Activated T-helper 9 cell treated with anti-CD3 and anti-CD28 coated beads, Interleukin-2, amount 50 U/mL, for 16 hours (primary cell): ENCODE results near the gene MBD3.
A peak's percentile ranks its signal among the peaks of the same experiment; 100 is the strongest.
"Not testable (repeated sequence)": the region's sequence is repeated elsewhere in the genome, so short reads cannot be mapped to it uniquely, and the experiment has no call there.

ENCODE experiments used
- DNase-seq: peaks from one replicate; pipeline ENCODE4 v3.0.0-alpha.2; 2020; ENCODE audit warnings: low read depth

The MBD3 gene

GRCh38 chr19:1592755-1593500 is at the start of gene MBD3:
MBD3 (minus strand) TSS chr19:1592865; CDS start chr19:1592631, 234 bp downstream.
- peak; percentile 82 for DNase-seq

GRCh38 chr19:1640893-1641448 is 48.3 kb upstream of the MBD3 start:
- not testable (repeated sequence) for DNase-seq

GRCh38 chr19:1636325-1637236 is 43.9 kb upstream of the MBD3 start:
- DNase-seq: no peak

GRCh38 chr19:1634938-1635243 is 42.2 kb upstream of the MBD3 start:
- no peak for DNase-seq

- DNase-seq: no peak
Measured at GRCh38 chr19:1634242-1634937, 41.7 kb upstream of the MBD3 start.

GRCh38 chr19:1633269-1633826 is 40.7 kb upstream of the MBD3 start:
- no peak for DNase-seq

GRCh38 chr19:1632462-1633268 is 40.0 kb upstream of the MBD3 start:
- DNase-seq: no peak

- DNase-seq: no peak
Measured at GRCh38 chr19:1631557-1632100, 39.0 kb upstream of the MBD3 start.

GRCh38 chr19:1630811-1631210 is 38.1 kb upstream of the MBD3 start:
- DNase-seq: no peak

- DNase-seq: no peak
Measured at GRCh38 chr19:1630012-1630411, 37.3 kb upstream of the MBD3 start.

- no peak for DNase-seq
Measured at GRCh38 chr19:1629256-1629808, 36.7 kb upstream of the MBD3 start.

GRCh38 chr19:1627194-1627593 is 34.5 kb upstream of the MBD3 start:
- no peak for DNase-seq

GRCh38 chr19:1626417-1627010 is 33.8 kb upstream of the MBD3 start:
- no peak for DNase-seq

GRCh38 chr19:1624458-1624857 is 31.8 kb upstream of the MBD3 start:
- peak; percentile 28 for DNase-seq

- DNase-seq: no peak
Measured at GRCh38 chr19:1622541-1622940, 29.9 kb upstream of the MBD3 start.

- DNase-seq: no peak
Measured at GRCh38 chr19:1622007-1622406, 29.3 kb upstream of the MBD3 start.

- DNase-seq: no peak
Measured at GRCh38 chr19:1621574-1621973, 28.9 kb upstream of the MBD3 start.

GRCh38 chr19:1621021-1621420 is 28.4 kb upstream of the MBD3 start:
- DNase-seq: no peak

- no peak for DNase-seq
Measured at GRCh38 chr19:1620502-1620901, 27.8 kb upstream of the MBD3 start.

GRCh38 chr19:1619703-1620102 is 27.0 kb upstream of the MBD3 start:
- no peak for DNase-seq
